ENCODE data around the gene HSP90AA1.

- TF ChIP-seq CTCF (conservative IDR thresholded peaks at IDR 0.05 in 1 of 2, IDR thresholded peaks at IDR 0.05 in 1 of 2; ENCODE audit: low read depth in 1 of 2, low read length in 2 of 2), result no peak
- TF ChIP-seq EZH2 (IDR thresholded peaks at IDR 0.05; ENCODE audit: low read length, missing control alignments), result no peak
Observed at GRCh38 chr14:102095871-102096568, 9.2 kb upstream of the HSP90AA1 start.
